ENCODE data around the gene PLPP2.
"Not testable (repeated sequence)": the region's sequence is repeated elsewhere in the genome, so short reads cannot be mapped to it uniquely, and the experiment has no call there.

The PLPP2 gene

GRCh38 chr19:246551-246950 lies 44.7 kb downstream of the PLPP2 start:
- H3K4me3 ChIP-seq (ENCODE audit: low read depth in 1 of 2, low read length in 2 of 2): no peak overlapping the region
- no peaks in the 10 kb centered on the region for H3K36me3 ChIP-seq (ENCODE audit: control insufficient read depth in 1 of 2, insufficient read depth in 2 of 2, low read length in 2 of 2)
- H3K4me1 ChIP-seq (ENCODE audit: control insufficient read depth in 1 of 2, insufficient read depth in 2 of 2, low read length in 2 of 2): no peaks in the 10 kb centered on the region
- no peaks in the 10 kb centered on the region for H3K27me3 ChIP-seq (ENCODE audit: low read depth, low read length)
- H3K9me3 ChIP-seq (ENCODE audit: control insufficient read depth in 1 of 2, low read length in 2 of 2): no peaks in the 10 kb centered on the region
- no peak overlapping the region for H3K27ac ChIP-seq (ENCODE audit: low read length)

- not testable (repeated sequence) for H3K4me1 ChIP-seq (ENCODE audit: control insufficient read depth in 1 of 2, insufficient read depth in 2 of 2, low read length in 2 of 2); H3K27ac ChIP-seq (ENCODE audit: low read length); H3K36me3 ChIP-seq (ENCODE audit: control insufficient read depth in 1 of 2, insufficient read depth in 2 of 2, low read length in 2 of 2); H3K4me3 ChIP-seq (ENCODE audit: low read depth in 1 of 2, low read length in 2 of 2); H3K27me3 ChIP-seq (ENCODE audit: low read depth, low read length); H3K9me3 ChIP-seq (ENCODE audit: control insufficient read depth in 1 of 2, low read length in 2 of 2)
Measured at GRCh38 chr19:245900-246299, 45.3 kb downstream of the PLPP2 start.

GRCh38 chr19:245457-245856 lies 45.7 kb downstream of the PLPP2 start:
- H3K27ac ChIP-seq (ENCODE audit: low read length): no peak overlapping the region

More at GRCh38 chr19:245457-245856, 45.7 kb downstream of the PLPP2 start:
- Histone ChIP-seq H3K36me3 (ENCODE audit: control insufficient read depth in 1 of 2, insufficient read depth in 2 of 2, low read length in 2 of 2) (no peaks in the 10 kb centered on the region), H3K9me3 (ENCODE audit: control insufficient read depth in 1 of 2, low read length in 2 of 2) (no peaks in the 10 kb centered on the region), H3K4me1 (ENCODE audit: control insufficient read depth in 1 of 2, insufficient read depth in 2 of 2, low read length in 2 of 2) (no peaks in the 10 kb centered on the region), H3K27me3 (ENCODE audit: low read depth, low read length) (no peaks in the 10 kb centered on the region), H3K4me3 (ENCODE audit: low read depth in 1 of 2, low read length in 2 of 2) (no peak overlapping the region)

All from muscle layer of duodenum (tissue), 2 donors.